AG10803 (cell line): Measurements from ENCODE around the gene SGCE.

Experiments used
- DNase-seq: peaks from one replicate; pipeline ENCODE4 v3.0.0; 2010; ENCODE audit warnings: low read depth
- H3K4me3 ChIP-seq: 2 replicates; pipeline ENCODE4 v1.5.1; 2011; ENCODE audit warnings: mild to moderate bottlenecking, low read length, control low read depth
- CTCF ChIP-seq: conservative IDR thresholded peaks from 2 replicates; pipeline ENCODE4 v1.5.1; 2011; ENCODE audit warnings: mild to moderate bottlenecking, low read length, control low read depth, inconsistent platforms

SGCE gene

GRCh38 chr7:94590526-94591162 lies 65.3 kb downstream of the SGCE start:
- DNase-seq: no peak
- no peak overlapping the region for H3K4me3 ChIP-seq
- no peak for TF ChIP-seq CTCF

GRCh38 chr7:94588075-94588474 lies 67.9 kb downstream of the SGCE start:
- TF ChIP-seq CTCF: no peak
- no peak overlapping the region for H3K4me3 ChIP-seq
- DNase-seq: no peak

- H3K4me3 ChIP-seq: no peak overlapping the region
- DNase-seq: peak; percentile 63
- no peak for TF ChIP-seq CTCF
Observed at GRCh38 chr7:94584113-94584512, 71.8 kb downstream of the SGCE start.

- peak; percentile 63 for DNase-seq
- H3K4me3 ChIP-seq: no peak overlapping the region
- TF ChIP-seq CTCF: no peak
Observed at GRCh38 chr7:94580601-94581000, 75.3 kb downstream of the SGCE start.

- no peak for DNase-seq
- H3K4me3 ChIP-seq: no peak overlapping the region
- TF ChIP-seq CTCF: no peak
Observed at GRCh38 chr7:94579470-94579869, 76.5 kb downstream of the SGCE start.

GRCh38 chr7:94578614-94579013 lies 77.3 kb downstream of the SGCE start:
- DNase-seq: no peak
- TF ChIP-seq CTCF: no peak
- no peak overlapping the region for H3K4me3 ChIP-seq

- TF ChIP-seq CTCF: no peak
- DNase-seq: no peak
- H3K4me3 ChIP-seq: no peak overlapping the region
Observed at GRCh38 chr7:94577357-94577756, 78.6 kb downstream of the SGCE start.
